PFSK-1 (cell line): ENCODE data around the gene CSRP2.

Experiments
- POLR2AphosphoS5 ChIP-seq: IDR thresholded peaks from 2 replicates; pipeline ENCODE4 v1.6.1; 2012; ENCODE audit warnings: low read depth, mild to moderate bottlenecking, control low read depth, low read length, moderate library complexity
- REST ChIP-seq, 2 experiments: IDR thresholded peaks; 2 replicates each; pipeline versions ENCODE4 v1.6.1 to v1.8.0; 2011 to 2012; ENCODE audit warnings: low read depth in 2 of 2, low read length in 2 of 2, control low read depth in 1 of 2, inconsistent platforms in 1 of 2, mild to moderate bottlenecking in 1 of 2, moderate library complexity in 1 of 2; ENCODE audit not compliant: insufficient read depth in 1 of 2

- TF ChIP-seq REST (IDR thresholded peaks at IDR 0.05; ENCODE audit: insufficient read depth in 1 of 2, low read depth in 2 of 2, low read length in 2 of 2), result no peak
- TF ChIP-seq POLR2AphosphoS5, result no peak
Measured at GRCh38 chr12:76922866-76923265, 44.0 kb upstream of the CSRP2 start.
